Measurements from ENCODE around the gene NTSR1.

The NTSR1 gene

GRCh38 chr20:62734326-62734725 is 25.7 kb downstream of the NTSR1 start:
- H3K27ac ChIP-seq: no peak overlapping the region

GRCh38 chr20:62734881-62735280 is 26.2 kb downstream of the NTSR1 start:
- TF ChIP-seq CTCF (conservative IDR thresholded peaks at IDR 0.05): no peak
- no peak overlapping the region for H3K27ac ChIP-seq

More at GRCh38 chr20:62734326-62734725, 25.7 kb downstream of the NTSR1 start:
- no peak for TF ChIP-seq CTCF (conservative IDR thresholded peaks at IDR 0.05)

- H3K27ac ChIP-seq: no peak overlapping the region
- TF ChIP-seq CTCF (conservative IDR thresholded peaks at IDR 0.05): no peak
Measured at GRCh38 chr20:62735331-62735821, 26.7 kb downstream of the NTSR1 start.

- TF ChIP-seq CTCF (conservative IDR thresholded peaks at IDR 0.05): no peak
- H3K27ac ChIP-seq: no peak overlapping the region
Measured at GRCh38 chr20:62736026-62736406, 27.4 kb downstream of the NTSR1 start.

- TF ChIP-seq CTCF (conservative IDR thresholded peaks at IDR 0.05): no peak
- H3K27ac ChIP-seq: no peak overlapping the region
Measured at GRCh38 chr20:62736407-62737071, 27.9 kb downstream of the NTSR1 start.

GRCh38 chr20:62737271-62737811 is 28.7 kb downstream of the NTSR1 start:
- no peak for TF ChIP-seq CTCF (conservative IDR thresholded peaks at IDR 0.05)
- H3K27ac ChIP-seq: no peak overlapping the region

- no peak for TF ChIP-seq CTCF (conservative IDR thresholded peaks at IDR 0.05)
- no peak overlapping the region for H3K27ac ChIP-seq
Measured at GRCh38 chr20:62738025-62738881, 29.6 kb downstream of the NTSR1 start.
